HG03460 (cell line): Measurements from ENCODE around the gene SVOP.

ENCODE experiments used
- ATAC-seq: cut with Tn5 transposase; IDR thresholded peaks from one replicate; pipeline ENCODE4 v1.9.1; 2021; ENCODE audit not compliant: unreplicated experiment

SVOP gene

DNA sequence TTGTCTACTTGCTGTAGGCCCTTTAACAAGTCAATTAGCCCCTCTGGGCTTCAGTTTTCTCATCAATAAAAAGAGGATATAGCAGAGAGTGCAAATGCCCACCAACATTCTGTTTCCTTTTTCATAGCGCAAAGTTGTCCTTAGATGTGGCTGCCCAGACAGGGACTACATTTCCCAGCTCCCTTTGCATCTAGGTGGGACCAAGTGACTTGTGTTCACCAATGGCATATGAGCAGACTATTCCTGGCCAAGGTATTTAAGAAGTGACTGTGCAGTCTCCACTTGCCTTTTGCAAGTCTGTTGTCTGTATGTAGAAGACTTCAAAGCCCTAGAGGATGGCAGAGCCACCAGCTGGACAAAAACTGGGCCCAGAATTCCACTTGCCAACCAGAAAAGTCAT, 81.3 kb downstream of the SVOP start:
- ATAC-seq: no peak

DNA sequence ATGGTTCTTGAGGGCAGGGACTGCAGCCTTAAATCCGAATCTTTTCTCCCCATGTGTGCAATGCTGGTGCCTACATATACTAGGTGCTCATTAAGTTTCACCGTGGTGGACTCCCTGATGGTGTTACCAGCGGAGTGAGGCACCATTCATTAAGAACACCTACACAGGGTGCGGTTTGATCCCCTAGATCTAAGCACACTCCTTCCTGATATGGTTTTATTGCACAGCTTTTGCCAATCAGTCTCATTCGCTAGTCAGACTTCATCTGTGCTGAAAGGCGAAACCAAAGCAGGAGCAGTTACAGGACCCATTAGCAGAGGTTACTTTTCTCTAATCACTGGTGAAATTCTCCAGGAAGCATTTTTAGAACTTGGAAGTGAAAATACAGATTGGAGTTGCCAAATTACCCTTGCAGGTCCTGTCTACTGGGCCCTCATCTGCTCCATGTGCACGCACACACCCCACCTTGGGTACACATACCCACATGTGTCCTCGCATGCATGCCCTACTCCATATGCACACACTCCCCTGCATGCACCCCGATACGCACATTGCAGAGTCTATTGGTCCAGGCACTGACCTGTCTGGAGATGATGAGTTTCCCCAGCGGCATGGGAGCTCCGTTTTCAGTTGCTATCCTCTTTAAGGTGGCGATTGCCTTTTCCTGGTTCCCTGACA, 82.5 kb downstream of the SVOP start:
- no peak for ATAC-seq

DNA sequence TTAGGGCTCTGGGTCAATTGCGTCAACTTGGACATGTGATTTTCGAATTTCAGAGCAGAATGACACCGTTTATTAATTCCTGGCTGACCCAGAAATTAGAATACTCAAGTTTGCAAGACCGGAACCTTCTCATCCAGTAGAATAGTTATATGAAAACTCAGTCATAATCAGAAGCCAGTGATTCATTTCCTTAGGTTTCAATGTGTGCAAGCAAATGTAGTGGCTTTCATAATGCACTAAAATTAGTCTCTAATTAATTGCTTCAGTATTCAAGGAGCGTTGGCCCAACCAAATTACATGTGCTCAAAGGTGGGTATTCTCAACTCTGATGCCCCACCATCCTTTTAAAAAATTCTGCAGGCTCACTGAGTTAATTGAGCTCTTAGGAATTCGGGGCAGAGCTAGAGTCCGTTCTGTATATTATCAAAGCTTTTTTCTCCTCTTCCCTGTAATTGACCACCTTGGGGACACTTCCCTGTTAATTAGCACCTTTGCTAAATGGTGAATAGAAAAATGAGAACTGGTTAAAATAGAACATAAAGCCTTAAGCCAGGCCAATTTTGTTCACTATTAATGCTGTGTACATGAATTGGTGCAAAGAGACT, 85.6 kb downstream of the SVOP start:
- ATAC-seq: no peak

DNA sequence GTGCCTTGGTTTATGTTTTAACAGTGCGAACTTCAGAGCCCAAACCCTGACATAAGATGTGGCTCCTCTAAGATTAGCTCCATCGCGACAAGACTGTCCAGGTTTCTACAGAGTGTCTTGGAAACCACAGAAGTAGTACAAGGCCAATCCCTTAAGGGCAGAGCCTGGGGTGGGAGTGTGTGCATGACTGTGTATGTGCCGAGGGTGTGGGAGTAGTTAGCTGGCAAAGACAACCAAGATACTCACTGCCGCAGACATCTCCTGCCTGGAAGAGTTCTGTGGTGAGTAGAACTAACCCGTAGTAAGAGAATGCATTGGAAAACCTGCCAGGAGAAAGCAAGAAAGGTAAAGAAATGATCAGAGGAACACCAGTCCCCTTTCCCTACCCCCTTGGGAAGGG, 86.9 kb downstream of the SVOP start:
- ATAC-seq: no peak

DNA sequence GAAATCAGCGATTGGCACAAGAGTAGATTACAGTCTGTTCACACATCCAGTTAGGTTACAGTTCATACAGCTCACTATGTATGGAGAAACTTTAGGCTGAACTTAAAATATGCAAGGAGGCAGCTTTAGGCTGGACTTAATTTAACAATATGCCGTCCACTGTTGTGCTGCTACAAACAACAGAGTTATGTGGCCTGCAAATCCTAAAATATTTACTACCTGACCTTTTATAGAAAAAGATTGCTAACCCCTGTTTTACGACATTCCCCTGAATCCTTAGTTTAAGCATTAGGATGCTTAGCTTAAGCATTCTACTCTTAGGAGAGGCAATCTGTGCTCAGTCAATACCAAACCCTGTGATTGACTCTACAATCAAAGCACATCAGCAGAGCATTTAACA, 90.1 kb downstream of the SVOP start:
- no peak for ATAC-seq

DNA sequence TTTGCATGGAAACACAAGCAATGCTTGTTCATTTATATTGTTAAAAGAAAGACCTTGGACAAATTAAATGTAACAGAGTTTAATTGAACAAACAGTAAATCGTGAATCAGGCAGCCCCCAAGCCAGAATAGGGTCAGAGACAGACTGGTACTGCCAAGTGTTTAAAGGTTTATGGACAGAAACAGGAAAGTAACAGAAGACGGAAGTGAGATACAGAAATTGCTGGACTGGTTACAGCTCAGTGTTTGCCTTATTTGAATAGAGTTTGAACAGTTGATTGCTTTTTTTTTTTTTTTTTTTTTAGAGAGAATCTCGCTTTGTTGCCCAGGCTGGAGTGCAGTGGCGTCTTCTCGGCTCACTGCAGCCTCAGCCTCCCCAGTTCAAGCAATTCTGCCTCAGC, 90.7 kb downstream of the SVOP start:
- peak; percentile 83 for ATAC-seq

DNA sequence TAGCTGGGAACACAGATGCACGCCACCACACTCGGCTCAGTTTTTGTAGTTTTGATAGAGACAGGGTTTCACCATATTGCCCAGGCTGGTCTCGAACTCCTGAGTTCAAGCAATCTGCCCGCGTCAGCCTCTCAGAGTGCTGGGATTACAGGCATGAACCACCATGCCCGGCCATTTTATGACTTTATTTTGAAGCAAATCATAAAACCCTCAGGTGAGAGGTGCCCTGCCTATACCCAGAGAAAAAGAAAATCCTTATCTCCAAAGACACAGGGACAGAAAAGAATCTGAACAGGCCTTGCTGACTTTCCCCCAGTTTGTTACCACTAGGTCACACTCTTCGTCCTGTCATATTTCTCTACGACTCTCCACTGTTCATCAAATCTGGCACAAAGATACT, 92.2 kb downstream of the SVOP start:
- ATAC-seq: no peak

DNA sequence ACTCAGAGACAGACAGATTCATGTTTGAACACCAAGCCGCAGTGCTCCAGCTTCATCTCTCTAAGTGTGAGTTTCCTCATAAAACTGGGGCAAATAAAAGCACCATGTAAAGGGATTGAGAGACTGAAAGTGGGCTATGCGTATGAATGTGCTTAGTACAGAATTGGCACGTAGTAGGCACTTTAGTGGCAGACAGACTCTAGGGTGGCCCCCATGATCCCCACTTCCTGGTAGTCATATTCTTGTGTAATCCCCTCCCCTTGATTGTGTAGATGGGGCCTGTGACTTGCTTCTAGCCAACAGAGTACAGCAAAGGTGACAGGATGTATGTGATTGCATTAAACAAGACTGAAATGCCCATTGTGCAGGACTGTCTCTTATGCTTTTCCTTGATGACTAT, 98.0 kb downstream of the SVOP start:
- ATAC-seq: no peak

DNA sequence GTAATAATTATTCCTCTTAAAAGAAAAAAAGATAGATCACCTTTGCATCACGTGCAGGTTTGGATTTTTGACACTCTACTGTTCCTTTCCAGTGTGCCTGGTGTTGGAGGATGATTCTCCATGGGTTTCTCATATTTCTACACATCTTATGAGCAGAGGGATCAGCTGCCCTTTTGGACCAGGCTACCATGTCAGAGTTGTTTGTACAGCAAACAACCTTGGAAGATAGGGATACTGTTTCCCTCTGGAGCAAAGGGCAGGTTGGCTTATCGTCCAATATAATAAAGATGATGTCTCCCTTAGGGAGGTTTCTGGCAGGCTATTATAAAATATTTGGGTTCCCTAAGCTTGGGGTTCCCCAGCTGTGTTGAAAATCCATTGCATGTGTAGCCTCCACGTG, 98.9 kb downstream of the SVOP start:
- ATAC-seq: no peak

DNA sequence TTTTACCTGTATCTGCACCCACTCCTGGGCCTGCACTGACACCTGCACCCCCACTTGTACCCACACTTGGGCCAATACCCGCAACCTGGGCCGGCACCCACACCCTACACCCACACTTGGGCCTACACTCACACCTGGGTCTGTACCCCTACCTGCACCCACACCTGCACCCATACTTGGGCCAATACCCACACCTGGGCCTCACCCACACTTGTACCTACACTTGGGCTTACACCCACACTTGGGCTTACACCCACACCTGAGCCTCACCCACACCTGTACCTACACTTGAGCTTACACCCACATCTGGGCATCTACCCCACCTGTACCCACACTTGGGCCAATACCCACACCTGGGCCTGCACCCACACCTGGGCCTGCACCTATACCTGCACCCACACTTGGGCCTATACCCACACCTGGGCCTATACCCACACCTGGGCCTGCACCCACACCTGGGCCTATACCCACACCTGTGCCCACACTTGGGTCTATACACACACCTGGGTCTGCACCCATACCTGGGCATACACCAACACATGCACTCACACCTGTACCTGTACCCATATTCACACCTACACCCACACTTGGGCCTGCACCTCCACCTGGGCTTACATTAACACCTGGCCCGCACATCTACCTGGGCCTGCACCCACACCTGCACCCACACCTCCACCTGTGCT, 101.8 kb downstream of the SVOP start:
- no peak for ATAC-seq

DNA sequence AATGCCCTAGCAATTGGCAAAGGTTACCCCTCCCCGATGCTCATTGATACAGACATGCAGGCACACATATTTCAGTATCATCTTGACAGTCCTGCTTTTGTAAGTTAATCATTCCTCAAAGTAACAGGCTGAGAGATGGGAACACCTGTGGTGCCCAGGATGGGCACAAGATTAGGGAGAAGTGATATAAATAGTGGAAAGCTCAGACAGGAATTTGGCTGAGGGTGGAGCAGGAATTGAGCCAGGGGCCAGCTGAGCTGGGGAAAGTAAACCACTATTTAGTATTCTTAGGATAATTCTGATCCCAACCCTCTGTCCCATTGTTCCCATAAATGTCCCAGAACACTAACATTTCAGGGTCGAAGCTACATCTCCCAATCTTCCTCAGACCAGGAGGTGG, 102.7 kb downstream of the SVOP start:
- no peak for ATAC-seq

DNA sequence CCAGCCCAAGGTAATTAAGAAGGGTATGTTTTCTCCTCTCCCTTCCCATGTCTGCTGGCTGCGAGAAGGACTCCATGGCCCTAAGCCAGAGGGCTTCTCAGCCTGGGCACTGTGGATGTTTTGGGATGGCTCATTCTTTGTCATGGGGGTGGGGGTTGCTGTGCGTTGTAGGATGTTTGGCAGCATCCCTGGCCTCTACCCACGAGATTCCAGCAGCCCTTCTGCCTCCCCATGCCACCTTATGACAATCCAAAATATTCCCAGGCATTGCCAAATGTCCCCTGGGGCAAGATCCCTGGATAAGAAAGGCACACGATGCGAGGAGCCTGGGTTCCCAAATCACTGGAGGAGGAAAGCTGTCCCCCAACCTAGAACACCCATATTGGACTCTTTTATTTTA, 104.5 kb downstream of the SVOP start:
- no peak for ATAC-seq

DNA sequence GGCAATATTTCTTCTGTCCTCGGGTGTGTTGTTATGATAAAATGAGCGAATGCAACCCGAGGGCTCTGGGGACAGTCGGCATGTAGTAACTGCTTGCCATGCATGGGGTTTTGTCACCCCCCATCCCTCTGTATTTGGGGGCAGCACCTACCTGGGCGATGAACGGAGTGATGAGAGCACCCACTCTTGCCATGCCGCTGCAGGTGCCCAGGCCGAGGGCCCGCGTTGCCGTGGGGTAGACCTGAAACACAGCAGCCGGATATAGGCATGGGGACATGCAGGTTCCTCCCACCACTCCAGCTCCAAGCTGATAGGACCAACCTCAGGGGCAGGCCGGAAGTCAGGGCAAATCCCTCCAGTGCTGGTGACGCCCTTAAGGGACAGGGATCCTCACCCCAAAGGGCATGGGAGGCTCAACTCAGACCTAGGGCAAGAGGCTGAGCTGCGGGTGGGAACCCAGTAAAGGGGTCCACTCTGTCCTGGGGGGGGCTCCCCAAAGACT, 105.2 kb downstream of the SVOP start:
- no peak for ATAC-seq

DNA sequence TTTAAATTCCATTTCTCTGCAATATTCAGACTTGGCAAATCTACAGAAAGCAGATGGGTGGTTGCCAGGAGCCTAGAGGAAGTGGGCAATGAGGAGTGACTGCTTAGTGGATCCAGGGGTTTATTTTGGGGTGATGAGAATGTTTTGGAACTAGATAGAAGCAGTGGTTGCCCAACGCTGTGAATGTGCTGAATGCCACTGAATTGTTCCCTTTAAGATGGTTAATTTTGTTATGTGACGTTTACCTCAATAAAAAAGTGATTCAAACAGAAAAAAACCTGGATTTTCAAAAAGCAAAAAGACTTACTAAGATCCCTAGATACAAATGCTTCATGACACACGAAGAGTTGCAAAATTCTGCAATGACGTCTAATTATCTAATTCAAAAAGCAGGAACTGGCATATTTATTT, 106.7 kb downstream of the SVOP start:
- no peak for ATAC-seq

DNA sequence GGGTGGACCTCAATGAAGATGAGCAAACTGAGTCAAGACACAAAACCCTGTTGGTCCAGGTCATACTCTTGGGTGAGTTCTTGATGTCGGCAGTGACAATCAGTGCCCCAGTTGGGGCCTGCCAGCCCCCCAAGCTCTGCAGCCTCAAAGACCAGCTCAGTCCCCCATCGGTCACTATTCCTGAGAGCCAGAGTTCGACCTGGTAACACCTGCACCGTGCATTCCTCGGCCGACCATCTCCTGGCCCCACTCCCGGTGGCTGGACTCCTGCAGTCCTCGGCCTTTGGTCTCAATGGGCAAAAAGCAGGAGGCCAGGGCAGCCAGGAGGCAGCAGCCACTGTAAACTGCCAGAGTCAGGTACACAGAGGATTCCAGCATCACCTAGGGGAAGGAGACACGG, 108.5 kb downstream of the SVOP start:
- ATAC-seq: no peak

DNA sequence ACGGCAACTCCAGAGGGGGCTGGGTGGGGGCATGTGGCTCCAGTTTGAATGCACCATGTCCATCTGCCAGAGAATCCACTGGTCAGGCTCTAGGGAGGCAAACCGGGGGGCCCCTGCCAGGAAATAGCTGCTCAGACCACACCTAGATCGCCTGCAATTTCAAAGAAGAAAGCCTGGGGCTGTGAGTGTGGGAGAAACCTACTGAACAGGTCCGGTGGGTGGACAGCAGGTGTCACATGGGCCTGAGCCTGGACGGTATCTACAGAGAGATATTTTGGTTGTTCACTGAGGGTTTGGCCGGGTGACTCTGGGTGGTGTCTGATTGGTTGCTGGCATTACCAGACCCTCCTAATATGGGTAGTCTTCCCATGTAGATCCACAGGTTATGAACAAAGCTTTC, 109.0 kb downstream of the SVOP start:
- no peak for ATAC-seq

DNA sequence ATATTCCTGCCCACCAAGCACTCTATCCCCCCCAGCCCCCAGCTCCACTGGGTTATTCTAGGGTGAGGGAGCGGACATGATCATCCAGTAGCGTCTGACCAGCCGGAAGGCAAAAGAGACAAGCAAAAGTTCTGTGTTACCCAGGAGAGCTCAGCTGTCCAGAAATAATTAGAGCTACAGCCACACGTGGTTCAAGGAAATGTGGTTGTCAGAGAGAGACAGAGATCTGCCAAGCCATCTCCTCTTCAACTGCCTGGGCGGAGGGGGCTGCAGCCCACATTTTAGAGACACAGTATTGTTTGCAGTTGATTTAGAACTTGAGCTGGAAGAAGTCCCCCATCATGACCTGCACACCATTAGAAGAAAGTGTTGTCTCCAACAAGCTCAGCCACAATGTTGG, 110.5 kb downstream of the SVOP start:
- no peak for ATAC-seq

DNA sequence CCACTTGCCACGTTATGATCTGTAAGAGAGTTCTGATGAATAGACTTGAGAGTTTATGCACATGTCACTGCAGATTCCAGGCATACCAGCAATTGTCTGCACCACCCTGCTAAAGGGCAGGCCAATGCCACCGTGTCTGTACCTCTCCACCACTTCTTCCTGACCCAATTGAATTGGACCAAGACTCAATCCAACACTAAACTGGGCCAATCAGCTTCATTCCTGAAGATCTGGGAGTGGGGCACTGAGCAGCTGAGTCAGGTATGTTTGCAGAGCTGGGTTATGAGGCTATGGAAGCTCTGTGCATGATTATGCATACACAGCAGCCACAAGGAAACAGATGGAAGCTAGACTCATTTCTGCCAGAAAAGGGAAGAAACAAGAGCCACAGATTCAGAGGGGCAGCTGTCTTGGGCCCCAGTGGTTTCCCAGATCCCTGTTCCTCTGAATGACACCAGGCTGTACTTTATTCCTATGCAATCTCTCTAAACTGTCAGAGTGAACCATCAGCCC, 113.0 kb downstream of the SVOP start:
- ATAC-seq: no peak

DNA sequence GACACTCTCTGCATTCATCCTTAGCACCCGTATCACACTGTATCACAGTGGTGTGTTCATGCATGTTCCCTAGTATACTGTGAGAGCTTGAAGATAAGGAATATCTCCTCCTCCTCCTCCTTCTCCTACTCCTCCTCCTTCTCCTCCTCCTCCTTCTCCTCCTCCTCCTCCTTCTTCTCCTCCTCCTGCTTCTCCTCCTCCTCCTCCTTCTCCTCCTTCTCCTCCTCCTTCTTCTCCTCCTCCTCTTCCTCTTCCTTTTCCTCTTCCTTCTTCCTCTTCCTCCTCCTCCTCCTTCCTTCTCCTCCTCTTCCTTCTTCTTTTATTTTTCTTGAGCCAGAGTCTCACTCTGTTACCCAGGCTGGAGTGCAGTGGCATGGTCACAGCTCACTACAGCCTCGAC, 113.9 kb downstream of the SVOP start:
- ATAC-seq: no peak

DNA sequence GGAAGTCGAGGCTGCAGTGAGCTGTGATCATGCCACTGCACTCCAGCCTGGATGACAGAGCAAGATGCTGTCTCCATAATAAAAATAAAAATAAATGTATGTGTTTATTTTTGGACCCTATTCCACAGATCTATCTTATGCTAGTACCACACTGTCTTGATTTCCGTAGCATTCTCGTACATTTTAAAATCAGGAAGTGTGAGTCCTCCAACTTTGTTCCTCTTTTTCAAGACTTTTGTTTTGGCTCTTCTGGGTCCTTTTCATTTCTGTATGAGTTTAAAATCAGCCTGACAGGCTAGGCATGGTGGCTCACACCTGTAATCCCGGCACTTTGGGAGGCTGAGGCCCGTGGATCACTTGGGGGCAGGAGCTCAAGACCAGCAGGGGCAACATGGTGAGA, 115.1 kb downstream of the SVOP start:
- ATAC-seq: no peak

DNA sequence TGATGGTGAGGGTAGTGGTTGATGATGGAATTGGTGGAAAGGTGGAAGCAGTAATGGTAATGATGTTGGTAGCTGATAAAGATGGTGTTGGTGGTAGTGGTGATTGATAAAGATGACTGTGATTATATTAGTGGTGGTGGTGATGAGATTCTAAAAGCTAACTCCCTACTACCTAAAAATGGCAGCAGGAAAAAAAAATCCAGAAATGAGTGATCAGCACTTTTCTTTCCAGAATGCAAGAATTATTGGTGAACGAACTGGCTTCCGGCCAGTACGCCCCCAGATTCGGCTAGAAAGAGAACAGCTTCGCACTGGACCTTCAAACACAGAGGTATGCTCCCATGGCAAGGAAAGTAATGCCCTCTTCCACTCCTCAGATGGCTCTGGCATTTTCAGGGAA, 121.7 kb downstream of the SVOP start:
- ATAC-seq: no peak

DNA sequence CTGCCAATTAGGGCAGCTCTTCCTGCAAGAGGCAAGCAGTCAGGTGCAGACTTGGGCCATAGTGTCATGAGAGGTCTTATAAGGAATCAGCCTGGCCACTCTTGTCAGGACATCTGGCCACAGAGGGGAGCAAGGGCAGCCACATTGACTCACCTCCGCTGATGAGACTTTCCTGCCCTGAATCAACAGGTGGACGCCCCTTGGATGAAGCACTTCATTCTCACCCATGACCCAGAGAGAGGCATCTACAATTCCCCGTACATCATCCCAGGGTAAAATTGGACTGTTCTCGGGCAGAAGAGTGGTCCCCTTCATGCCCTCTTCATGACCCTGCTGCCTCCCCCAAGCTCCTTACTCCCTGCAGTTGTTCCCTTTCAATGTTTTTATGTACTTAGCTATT, 124.1 kb downstream of the SVOP start:
- no peak for ATAC-seq
